ENCODE results near the gene SULT1A1. TPM values are rescaled to one million over a fixed set of nuclear protein-coding genes. Genes with fewer than 3 reads are reported as not detected.

Gene SULT1A1
- total and polyA plus RNA-seq, 2 of the 8 experiments (the other 6 are each of a cell fraction or from before 2014, with no cell fraction given): 2.1 to 4.0 TPM

DNA sequence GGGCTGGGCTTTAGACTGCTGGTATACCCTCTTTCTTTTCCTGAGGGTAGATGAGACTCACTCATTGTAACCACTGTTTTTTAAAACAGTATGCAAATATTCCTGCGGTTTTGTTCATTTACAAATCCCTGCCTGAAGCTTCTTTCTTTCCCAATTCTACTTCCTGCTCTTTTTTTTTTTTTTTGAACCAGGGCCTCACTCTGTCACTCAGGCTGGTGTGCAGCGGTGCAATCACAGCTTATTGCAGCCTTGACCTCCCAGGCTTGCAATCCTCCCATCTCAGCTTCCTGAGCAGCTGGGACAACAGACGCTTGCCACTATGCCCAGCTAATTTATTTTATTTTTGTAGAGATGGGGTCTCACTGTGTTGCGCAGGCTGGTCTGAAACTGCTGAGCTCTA is 8.0 kb upstream of the SULT1A1 start:
- H3K79me1 ChIP-seq (ENCODE audit: low read depth, low read length): no peaks in the 10 kb centered on the region
- no peak overlapping the region for H3K23ac ChIP-seq (ENCODE audit: insufficient read length)
- H3K14ac ChIP-seq (ENCODE audit: insufficient read length): no peak overlapping the region
- no peaks in the 10 kb centered on the region for H3K27me3 ChIP-seq (replicated peaks in 1 of 4; ENCODE audit: control insufficient read depth in 3 of 4, extremely low read depth in 1 of 4, insufficient read depth in 3 of 4, low read length in 3 of 4)
- H2AFZ ChIP-seq (ENCODE audit: low read length): no peak overlapping the region
- H4K20me1 ChIP-seq (replicated peaks in 1 of 2; ENCODE audit: control insufficient read depth in 1 of 2, insufficient read depth in 2 of 2, low read length in 2 of 2): no peaks in the 10 kb centered on the region
- peak overlapping the region in 1 of 2 experiments; percentile 49; a peak in 2 of 4 replicates for H3K4me2 ChIP-seq (ENCODE audit: insufficient read depth in 1 of 2, low read depth in 2 of 2, low read length in 2 of 2)
- H3K36me3 ChIP-seq (ENCODE audit: control insufficient read depth in 2 of 4, insufficient read depth in 4 of 4, low read length in 3 of 4): no peaks in the 10 kb centered on the region
- H2BK15ac ChIP-seq (ENCODE audit: low read length): no peak overlapping the region
- no peak overlapping the region for H2AK5ac ChIP-seq (ENCODE audit: low read depth, low read length)
- no peak overlapping the region for H3K4me3 ChIP-seq (ENCODE audit: extremely low read depth in 1 of 4, insufficient read depth in 2 of 4, low read depth in 3 of 4, low read length in 4 of 4)
- H4K91ac ChIP-seq (replicated peaks; ENCODE audit: insufficient read length, low read length): no peak overlapping the region
- no peak overlapping the region for H3K56ac ChIP-seq (replicated peaks; ENCODE audit: insufficient read length, low read depth, low read length)
- H3K18ac ChIP-seq (ENCODE audit: extremely low read depth, low read length): no peak overlapping the region; the same call in 1 of the 2 replicates
- no peaks in the 10 kb centered on the region for H3K79me2 ChIP-seq (ENCODE audit: control insufficient read depth in 1 of 2, insufficient read depth in 2 of 2, low read length in 2 of 2)
- no peak overlapping the region for H3K27ac ChIP-seq (ENCODE audit: low read depth, low read length)
- no peak overlapping the region for H3K4ac ChIP-seq (replicated peaks; ENCODE audit: insufficient read length, low read depth, low read length)
- no peak overlapping the region for H2BK5ac ChIP-seq (ENCODE audit: low read depth, low read length)
- no peaks in the 10 kb centered on the region for H3K23me2 ChIP-seq (ENCODE audit: low read depth, low read length)
- no peak overlapping the region for H4K5ac ChIP-seq (ENCODE audit: insufficient read length, low read depth, low read length)
- no peak overlapping the region for H2BK120ac ChIP-seq (replicated peaks; ENCODE audit: low read depth, low read length)
- no peak overlapping the region for H2BK20ac ChIP-seq (ENCODE audit: low read length)
- H3K9ac ChIP-seq (replicated peaks in 1 of 4; ENCODE audit: extremely low read depth in 1 of 4, low read depth in 3 of 4, low read length in 3 of 4): no peak overlapping the region
- 38% methylated on average over 3 of the region's 4 CpGs; no CpG with 5 or more reads in 1 of the 2 experiments for WGBS, 2 experiments (ENCODE audit: extremely low coverage in 1 of 2, insufficient coverage in 1 of 2, insufficient read length in 1 of 2, insufficient replicate concordance in 2 of 2, low coverage in 1 of 2, low lambda C conversion rate in 2 of 2, missing lambda C conversion rate in 1 of 2)
- no peak overlapping the region for H2BK12ac ChIP-seq (ENCODE audit: low read depth, low read length)
- H3K9me3 ChIP-seq (ENCODE audit: insufficient read depth in 2 of 2, low read depth in 1 of 2, low read length in 1 of 2): no peaks in the 10 kb centered on the region
- FAIRE-seq (no peak), DNase-seq (ENCODE audit: low read depth in 1 of 2, low spot score in 2 of 2) (no peak)
- ChIA-PET POLR2A (ENCODE audit: partially characterized antibody) (no interaction called here), CTCF (ENCODE audit: partially characterized antibody) (interaction anchor here (1.0 kb wide), 1 partner anchor 10 kb away, joined by 3 read pairs; no protein-coding TSS in a partner anchor)
- 0 out of 2 replicates have a peak overlapping the region, but pooled peaks have one; percentile 3 for H4K8ac ChIP-seq (ENCODE audit: extremely low read depth, insufficient read depth, low read length)
- peaks cover 2 to 5% (median 3%) of the 10 kb centered on the region in 4 experiments; a peak in 4 of 7 replicates for H3K4me1 ChIP-seq (replicated peaks in 1 of 4; ENCODE audit: control insufficient read depth in 3 of 4, insufficient read depth in 4 of 4, low read length in 3 of 4)
- TF ChIP-seq CBX8 (IDR thresholded peaks at IDR 0.05; ENCODE audit: borderline replicate concordance, low read depth, low read length) (no peak), SP1 (IDR thresholded peaks at IDR 0.05; ENCODE audit: low read depth, low read length) (0 out of 2 replicates have a peak, but pooled peaks have one; percentile 16)

All from H1 (cell line).